ENCODE measurements around the gene BTBD9.
A peak's percentile ranks its signal among the peaks of the same experiment; 100 is the strongest.

The BTBD9 gene

DNA sequence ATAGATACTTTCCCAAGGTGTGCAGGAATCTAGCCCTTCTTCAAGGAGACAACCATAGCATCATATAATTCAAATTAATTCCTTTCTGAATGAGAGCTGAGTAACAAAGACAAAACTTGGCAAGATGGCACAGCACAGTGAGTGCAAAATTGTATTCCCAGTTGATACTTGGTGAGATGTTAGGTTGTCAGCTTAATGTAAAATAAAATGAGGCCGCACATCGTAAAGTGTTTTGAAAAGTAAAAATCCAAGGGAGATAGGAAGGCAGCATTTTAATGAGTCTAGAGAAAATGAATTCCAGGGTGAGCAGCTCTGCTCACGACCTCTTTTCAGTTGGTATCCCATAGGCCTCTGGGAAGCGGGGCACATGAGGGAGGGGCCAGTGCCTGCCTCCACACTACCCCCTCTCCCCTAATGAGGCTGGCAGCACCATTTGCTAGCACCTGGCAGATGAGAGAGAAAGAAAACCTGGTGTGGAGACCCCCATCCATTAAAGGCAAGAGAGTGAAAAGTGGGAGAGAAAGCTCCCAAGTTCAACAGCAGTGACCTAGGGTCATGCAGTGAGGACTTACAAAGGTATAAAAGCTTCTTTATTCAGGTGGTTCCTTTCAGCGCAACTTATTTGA is 158.4 kb downstream of the BTBD9 start:
- no peak for DNase-seq (ENCODE audit: low spot score)

DNA sequence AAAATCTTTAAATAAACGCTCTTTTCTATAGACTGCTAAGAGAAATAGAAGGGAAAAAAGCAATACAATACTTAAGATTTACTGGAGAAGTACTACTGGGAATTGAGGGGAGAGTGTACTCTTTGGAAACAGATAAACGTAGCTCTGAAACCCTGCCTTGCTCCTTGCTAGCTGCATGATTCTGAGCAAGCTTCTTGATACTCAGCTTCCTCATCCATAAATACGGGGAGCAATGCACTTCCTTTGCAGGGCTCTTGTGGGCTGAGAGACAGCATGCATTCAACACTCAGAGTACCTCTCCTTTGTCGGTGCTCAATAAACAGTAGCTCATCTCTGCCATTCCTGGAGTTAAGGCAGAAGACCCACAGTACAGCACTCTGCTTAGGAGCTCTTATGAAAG is 159.7 kb downstream of the BTBD9 start:
- DNase-seq (ENCODE audit: low spot score) = no peak

DNA sequence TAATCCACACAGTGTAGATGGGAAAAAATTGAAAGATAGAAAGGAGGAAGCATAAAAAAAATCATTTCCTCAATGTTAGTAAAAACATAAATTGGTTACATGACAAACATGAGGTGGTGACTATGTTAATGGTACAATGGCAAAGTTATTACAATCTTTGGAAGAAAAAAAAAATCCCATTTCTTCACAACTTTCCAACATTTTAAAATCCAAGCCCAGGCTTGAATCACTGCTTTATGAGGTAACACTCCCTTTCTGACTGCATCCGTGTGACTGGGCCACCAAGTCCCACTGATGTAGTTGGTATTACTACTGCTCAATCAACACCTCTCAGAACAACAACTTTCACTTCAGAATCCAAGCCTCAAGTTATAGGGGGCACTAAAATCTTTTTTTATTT is 160.4 kb downstream of the BTBD9 start:
- no peak for DNase-seq (ENCODE audit: low spot score)

DNA sequence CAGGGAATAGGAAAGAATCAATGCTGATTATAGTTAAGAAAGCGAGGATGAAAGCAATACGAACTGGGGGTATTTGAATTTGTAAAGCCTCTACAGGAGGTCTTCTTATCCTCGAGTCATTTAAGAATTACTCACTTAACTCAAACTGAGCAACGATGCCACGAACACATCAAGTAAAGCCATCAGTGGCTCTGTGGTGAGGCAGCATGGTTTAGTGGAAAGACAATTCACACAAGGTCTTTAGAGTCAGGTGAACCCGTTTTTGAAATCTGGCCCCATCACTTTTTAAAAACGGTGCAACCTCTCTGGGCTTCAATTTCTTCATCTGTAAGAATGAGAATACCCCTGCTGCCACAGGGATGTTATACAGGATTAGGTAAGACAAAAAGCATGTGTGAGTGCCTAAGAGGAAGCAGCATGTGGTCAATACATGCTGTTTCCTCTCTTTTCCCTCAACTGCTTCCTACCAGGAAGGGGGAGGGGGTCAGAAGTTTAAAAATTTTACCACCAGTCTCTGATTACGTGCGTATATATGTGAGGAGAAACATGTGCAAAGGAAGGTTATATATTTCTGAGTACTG is 162.0 kb downstream of the BTBD9 start:
- DNase-seq (ENCODE audit: low spot score) = no peak

DNA sequence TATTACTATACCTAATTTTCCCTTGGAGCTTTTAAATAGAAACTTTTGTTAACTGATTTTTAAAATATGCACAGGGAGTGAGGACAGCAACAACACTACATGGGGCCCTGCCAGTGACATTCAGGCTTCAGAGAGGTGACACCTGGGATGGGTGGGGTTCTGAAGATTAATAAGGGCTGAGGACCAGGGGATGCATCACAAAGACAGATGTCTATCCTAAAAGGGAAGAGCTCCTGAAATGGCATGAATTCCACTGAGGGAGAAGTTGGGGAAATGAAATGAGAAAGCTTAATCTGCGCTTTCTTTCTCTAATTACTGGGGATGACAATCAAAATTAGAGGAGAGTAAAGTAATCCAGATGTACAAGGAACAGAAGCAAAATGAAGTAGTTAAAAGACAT is 162.8 kb downstream of the BTBD9 start:
- DNase-seq (ENCODE audit: low spot score) = no peak

DNA sequence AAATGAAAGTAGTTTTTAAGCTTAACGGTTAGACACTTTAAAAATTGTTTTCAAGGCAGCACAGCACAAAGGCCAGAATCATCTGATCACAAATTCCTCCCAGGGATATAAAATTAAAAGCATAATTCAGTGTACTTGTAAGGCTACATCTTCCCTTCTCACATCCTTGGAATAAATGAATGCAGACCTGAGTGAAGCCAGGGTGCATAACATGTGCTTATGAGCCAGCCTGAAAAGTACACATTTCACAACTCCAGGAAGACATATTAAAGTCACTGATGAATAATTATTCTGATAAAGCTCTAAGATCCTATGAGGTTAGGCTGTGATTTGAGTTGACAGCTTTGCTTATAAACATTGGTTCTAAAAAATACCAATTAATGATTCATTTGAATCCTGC is 163.6 kb downstream of the BTBD9 start:
- no peak for DNase-seq (ENCODE audit: low spot score)

DNA sequence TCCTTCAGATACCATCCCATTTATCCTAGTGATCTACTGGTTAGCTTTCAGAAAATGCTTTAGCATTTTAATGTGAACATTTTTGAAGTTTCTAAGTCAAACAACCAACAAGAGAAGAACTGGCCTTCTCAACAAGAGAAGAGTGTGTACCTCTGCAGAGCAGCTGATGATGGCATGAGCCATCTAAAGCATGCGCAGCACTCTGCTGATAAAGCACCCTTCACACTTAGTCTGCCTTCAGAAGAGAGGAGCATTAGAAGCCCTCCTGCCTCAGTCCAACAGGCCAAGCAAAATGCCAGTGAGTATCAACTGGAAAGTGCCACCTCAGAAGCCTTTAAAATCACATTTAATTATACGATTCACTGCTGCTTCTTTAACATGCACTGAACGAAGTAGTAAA is 169.2 kb downstream of the BTBD9 start:
- no peak for DNase-seq (ENCODE audit: low spot score)

DNA sequence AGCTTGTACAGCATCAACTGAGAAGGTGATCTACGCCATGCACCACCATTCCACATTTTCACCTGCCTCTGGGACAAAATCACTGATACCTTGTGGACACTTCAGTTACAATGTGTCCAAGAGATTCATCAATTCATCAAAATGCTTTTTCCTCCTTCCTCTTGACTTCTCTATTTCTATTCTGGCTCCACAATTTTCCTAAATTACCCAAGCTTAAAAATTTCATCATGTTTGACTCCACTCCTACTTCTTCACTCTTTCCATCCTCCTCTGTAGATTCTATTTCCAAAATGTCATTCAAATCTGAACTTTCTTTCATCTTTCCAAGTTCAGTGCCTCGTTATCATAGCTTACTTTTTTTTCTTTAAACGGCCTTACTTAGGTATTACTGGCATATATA is 172.2 kb downstream of the BTBD9 start:
- peak; percentile 26 for DNase-seq (ENCODE audit: low spot score)

DNA sequence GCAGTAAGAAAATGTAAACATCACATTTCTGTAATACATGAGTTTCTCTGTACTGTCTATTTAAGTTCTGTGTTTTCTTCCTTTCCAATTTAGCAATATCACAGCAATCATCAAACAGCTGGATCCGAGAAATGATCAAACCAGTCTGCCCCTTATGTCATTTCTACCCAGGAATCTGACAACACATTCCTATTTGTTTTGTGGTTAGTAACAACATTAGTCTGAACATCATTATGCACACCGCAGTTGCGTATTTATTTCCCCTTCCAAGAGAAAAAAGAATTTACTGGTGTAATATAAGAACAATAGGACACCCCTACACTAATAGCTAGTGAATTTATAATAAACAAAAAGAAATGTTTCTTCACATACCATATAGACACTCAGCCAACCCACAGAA is 179.5 kb downstream of the BTBD9 start:
- no peak for DNase-seq (ENCODE audit: low spot score)

DNA sequence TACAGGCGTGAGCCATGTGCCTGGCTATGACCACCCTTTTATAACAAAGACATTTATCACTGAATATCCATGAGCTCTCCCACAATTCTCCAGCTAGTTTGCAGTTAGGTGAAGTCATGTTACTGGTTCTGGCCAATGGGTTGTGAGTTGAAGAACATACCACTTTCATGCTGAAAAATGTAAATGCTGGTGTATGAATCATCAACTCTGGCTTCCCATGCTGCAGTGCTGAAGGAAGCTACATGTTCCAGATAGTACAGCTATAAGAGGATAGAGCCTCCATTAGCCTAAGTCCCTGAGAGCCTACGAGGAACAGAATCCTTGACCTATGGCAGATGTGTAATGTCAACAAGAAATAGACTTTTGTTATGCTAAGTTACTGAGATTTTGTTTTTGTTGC is 180.4 kb downstream of the BTBD9 start:
- no peak for DNase-seq (ENCODE audit: low spot score)

DNA sequence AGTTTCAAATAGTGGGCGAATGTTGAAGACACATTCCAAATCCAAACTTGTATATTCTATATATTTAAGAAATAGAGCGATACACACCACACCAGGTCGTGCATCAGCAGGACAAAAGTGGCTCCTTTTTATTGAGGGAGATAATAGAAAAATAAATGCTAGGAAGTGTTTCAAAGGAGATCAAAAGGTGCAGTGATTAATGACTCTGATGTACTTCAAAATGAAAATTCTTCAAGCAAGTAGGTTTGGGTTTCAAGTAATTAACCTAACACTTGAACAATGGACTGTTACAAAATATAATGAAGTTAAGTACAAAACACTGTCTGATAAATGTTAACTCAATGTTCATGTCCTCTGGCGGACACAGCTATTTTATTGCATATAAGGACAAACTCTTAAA is 185.9 kb downstream of the BTBD9 start:
- DNase-seq (ENCODE audit: low spot score) = no peak

DNA sequence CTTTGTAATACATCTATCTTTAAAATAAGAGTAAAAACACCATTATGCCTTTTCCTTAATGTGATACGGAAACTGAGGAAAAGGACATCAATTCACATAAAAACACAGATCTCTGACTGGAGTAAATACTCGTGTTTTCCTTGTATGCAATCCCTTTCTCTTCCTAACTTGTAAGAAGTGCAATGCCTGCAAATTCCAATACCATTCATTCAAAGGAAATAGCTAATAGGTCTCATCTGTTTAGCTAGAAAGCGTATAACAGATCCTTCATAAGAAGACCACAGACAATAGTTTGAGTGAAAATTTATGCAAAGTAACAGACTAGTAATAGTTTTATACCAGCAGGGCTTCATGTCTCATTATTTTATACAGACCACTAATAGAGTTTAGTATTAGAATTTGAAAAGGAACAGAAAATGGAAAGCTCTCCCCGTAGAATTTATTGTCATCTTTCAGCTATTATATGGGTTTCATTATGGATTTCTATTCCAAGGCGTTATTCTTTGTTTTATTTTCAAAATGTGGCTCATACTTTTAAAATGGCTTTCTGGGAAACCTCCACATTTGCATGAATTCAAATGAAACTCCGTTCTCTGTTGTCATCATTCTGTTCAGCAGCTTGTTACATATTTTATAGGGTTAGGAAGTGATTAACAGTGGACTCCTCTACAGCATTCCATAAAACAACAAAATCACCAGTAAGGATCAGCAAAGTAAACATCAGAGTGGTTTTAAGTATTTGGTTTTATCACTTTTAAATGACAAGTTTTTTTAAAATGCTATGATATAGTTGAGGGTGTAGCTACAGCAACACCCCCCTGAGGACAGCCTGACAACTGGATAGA is 186.7 kb downstream of the BTBD9 start:
- DNase-seq (ENCODE audit: low spot score) = no peak

DNA sequence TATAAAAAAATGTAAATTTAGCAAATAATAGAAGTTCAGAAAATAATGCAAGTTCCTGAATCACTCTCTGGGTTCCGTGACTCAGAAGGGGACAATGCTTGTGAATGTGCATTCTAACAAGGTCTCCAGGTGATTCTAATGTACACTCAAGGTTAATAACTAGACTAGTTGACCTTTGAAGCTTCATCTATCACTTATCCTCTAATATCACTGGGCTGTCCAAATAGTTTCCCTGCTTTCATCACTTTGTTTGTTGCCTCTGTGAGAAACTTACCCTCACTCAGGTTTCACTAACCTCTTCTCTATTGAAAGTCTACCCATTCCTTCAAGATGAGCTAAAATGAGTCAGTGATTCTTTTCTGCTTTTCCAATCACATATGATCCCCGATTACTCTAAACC is 189.0 kb downstream of the BTBD9 start:
- no peak for DNase-seq (ENCODE audit: low spot score)

DNA sequence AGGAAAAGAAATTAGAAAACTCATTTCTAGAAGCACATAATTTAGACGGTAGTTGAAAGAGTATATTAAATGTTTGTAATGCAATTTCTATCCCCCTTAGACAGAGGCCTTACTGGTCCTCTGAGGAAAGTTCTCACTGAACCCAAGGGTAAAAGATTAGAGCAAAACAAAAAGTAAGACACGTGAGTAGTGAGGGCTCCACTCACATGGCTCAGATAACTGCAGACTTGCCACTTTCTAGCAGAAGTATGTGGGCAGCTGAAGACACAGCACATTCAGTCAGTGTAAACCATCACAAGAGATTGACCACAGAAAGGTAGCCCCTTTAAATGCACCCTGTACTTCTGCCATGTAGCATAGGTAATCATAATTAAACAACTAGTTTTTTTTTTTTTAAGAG is 193.8 kb downstream of the BTBD9 start:
- no peak for DNase-seq (ENCODE audit: low spot score)

DNA sequence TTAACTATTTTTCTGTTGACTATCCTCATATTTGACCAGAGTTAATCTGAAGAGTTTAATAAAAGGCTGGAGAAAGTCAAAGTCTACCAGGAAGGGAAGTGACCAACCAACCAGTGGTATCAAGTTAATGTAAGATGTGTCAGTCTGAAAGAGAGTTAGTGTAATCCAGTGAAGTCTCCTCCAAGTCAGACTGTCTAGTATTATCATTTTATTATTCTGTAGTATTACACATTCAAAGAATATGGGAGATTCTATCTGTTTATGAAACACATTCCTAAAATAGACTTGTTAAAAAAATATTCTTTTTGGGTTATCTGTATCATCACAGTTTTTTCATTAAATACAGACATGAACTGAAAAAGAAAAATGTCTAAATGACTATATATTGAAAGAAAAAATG is 194.4 kb downstream of the BTBD9 start:
- DNase-seq (ENCODE audit: low spot score) = no peak

DNA sequence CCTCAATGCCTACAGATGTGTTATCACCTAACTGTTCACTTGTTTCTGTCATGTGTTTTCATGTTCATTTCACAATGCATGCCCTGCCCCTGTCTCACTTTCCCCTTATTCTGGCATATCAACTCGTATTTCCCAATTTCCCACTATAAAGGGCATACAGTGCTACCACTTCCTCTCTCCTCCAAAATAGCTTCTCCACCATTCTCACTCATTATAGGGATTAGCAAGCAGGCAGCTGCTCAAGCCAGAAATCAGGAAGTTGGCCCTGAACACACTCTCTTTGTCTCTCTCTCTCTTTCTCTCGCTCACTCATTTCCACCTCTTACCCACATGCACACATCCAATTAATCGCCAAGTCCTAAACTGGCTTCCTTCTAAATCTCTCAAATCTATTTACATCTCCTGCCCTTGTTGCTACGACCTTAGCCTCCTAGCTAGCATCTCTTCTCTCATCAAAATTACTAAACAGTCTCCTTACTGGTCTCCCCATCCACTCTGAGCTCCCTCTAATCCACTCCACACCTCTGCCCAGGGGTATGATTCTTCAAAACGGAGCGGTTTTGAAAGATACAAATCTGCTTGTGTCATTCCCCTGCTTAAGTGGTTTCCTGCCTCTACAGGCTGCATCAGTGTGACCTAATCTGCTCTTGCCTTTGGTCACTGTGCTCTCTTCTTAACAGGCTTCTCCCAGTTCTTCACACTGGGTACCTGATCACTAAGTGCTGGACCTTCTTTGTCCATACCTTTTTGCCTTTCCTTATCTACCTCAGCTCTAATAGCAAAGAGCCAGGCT is 196.2 kb downstream of the BTBD9 start:
- peak; percentile 14 for DNase-seq (ENCODE audit: low spot score)

DNA sequence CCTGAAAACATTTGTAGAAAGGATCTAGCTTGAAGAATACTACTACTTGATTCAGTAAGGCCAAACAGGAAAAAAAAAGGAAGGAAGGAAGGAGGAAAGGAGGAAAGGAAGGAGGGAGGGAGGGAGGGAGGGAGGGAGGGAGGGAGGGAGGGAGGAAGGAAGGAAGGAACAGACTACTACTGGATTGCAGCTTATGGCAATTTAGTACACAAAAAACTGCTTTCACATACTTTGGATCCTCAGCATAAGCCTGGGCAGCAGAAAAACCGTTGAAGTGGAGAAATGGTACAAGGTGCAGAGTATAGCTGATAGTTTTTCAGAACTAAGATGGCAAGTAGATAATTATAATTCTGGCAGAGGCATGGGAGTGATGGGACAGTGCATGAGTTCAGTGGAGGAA is 201.6 kb downstream of the BTBD9 start:
- no peak for DNase-seq (ENCODE audit: low spot score)

DNA sequence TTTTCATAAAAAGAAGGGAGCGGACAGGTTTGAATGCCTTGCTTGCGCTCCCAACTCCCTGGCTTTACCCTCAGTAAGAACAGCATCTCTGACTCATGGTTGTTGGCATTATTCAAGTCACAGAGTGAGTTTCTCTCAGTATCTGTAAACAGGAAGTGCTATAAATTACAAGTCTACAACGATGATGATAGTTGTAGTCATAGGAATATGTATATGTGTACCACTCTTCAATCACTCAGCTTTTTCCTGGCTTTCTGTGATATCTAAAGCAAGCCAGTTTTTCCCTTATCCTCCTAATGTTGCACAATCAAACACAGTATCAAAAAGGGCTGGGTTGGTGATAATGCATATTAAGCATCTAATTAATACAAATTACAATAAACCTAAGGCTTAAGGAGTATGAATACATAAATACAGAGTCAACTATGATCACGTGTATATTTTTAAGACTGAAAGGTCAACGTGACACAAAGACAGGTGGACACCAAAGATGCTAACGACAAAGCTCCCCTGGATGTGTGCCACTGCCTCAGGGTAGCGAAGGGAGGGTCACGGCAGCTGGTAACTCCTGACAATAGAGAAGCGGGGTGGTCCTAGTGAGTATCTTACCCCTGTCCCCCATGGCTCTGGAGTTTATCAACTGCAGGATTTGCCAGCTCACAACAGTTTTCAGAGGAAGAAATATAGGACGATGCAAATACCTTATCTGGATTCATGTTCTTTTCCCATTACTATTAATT is 202.8 kb downstream of the BTBD9 start:
- DNase-seq (ENCODE audit: low spot score) = no peak

DNA sequence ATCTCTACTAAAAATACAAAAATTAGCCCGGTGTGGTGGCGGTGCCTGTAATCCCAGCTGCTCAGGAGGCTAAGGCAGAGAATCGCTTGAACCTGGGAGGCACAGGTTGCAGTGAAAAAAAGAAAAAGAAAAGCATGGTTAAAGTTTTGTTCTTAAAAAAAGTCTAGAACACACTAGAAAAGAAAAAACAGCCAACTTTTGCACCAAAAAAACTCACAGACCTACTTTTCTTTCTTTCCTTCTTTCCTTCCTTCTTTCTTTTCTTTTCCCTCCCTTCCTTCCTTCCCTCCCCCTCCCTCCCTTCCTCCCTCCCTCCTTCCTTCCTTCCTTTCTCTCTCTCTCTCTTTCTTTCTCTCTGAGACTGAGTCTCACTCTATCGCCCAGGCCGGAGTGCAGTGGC is 204.4 kb downstream of the BTBD9 start:
- DNase-seq (ENCODE audit: low spot score) = no peak

DNA sequence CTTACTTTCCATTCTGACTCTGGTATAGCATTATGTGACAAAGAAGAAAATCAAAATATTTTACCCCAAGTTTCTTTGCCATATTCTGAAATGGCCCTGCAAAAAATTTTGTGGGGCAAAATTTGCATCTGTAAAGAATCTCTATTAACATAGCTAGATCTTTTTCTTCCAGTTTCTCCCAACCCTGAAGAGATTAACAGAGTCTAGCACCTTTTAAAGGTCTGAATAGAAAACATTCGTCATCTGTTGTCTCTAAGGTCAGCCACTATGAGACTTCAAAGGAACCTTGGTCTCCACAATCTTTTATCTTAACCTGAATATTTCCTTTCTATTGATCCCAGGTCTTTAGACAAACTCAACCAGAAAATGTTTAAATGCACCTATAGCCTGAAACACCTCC is 205.7 kb downstream of the BTBD9 start:
- DNase-seq (ENCODE audit: low spot score) = no peak

DNA sequence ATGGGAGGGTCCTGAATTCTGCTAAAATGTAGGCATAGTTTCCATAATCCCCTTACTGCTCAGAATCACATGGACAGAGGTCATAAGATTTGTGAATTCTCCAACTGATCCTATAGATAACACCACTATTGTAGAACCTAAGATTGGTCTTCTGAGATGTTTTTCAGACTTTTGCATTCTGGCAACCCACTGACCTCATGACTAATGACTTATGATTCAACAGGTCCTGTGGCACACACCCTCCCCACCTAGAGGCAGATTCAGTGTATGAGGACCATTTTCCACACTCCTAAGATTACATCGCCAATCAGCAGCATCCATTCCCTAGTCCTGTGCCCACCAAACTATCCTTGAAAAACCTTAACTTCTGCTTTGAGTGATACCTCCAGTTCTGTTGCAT is 207.2 kb downstream of the BTBD9 start:
- no peak for DNase-seq (ENCODE audit: low spot score)

DNA sequence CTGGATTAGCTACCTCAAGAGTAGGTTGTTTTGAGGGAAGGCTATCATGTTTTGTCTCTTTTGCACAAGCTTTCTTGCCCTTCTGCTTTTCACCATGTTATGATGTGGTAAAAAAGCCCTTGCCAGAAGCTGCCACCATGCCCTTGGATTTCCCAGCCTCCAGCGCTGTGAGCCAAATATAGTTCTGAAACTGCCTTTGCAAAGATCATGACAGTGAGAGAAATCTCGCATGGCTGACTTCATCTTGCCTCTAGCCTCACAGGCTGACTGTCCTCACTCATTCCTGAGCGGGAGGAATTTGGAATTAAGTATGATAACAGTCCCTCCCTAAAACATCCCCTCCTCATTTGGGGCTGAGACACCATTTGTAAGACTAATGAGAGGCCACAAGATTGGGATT is 207.7 kb downstream of the BTBD9 start:
- no peak for DNase-seq (ENCODE audit: low spot score)

Measured in putamen (tissue), 1 donor.